T-cell (primary cell): ENCODE results near the gene HRH1. TPM values are rescaled to one million over a fixed set of nuclear protein-coding genes. Genes with fewer than 3 reads are reported as not detected.
A peak's percentile ranks its signal among the peaks of the same experiment; 100 is the strongest.

Experiments used
- ATAC-seq, 4 experiments: fragments of 200-7000 bp in 3 of 4; fragments of 150-1000 bp in 1 of 4; cut with Tn5 transposase; replicated peaks in 1 of 4; 1 replicate in 3 of 4; 2 replicates in 1 of 4; pipeline ENCODE4 v1.10.0; 2021; ENCODE audit warnings: moderate library complexity in 3 of 4, mild to moderate bottlenecking in 2 of 4, moderate number of reproducible peaks in 1 of 4
- CTCF ChIA-PET, 2 donors: fragments of 300-600 bp; sonication (Branson Sonifier 250); formaldehyde crosslinking; loops; one replicate each; lab custom pipeline; 2022; ENCODE audit warnings: antibody characterized with exemption in 2 of 2; lab: Charles Lee
- POLR2A ChIA-PET, 2 donors: fragments of 300-600 bp; sonication (Branson Sonifier 250); formaldehyde crosslinking; loops; one replicate each; lab custom pipeline; 2022; ENCODE audit warnings: antibody characterized with exemption in 2 of 2; lab: Charles Lee
- DNase-seq, 35 experiments: peaks; one replicate each; pipeline versions ENCODE4 v3.0.0 to v3.0.0-alpha.2; 2013 to 2023
- H3K27ac ChIP-seq: one replicate; pipeline ENCODE4 v1.5.1; 2013; ENCODE audit warnings: low read length
- H3K27me3 ChIP-seq, 2 experiments: replicated peaks in 1 of 2; 1 replicate in 1 of 2; 2 replicates in 1 of 2; pipeline versions ENCODE4 v1.6.1 to v1.7.0; 2013; ENCODE audit warnings: low read length in 1 of 2, mixed read lengths in 1 of 2; ENCODE audit not compliant: control insufficient read depth in 2 of 2, insufficient read depth in 2 of 2; ENCODE audit errors: extremely low read depth in 1 of 2
- H3K36me3 ChIP-seq, 2 donors: 1 replicate in 1 of 2; 2 replicates in 1 of 2; pipeline versions ENCODE4 v1.6.1 to v1.7.0; 2013; ENCODE audit warnings: low read length in 1 of 2; ENCODE audit not compliant: control insufficient read depth in 2 of 2, insufficient read depth in 1 of 2; ENCODE audit errors: extremely low read depth in 1 of 2
- H3K4me1 ChIP-seq, 2 experiments: 1 replicate in 1 of 2; 2 replicates in 1 of 2; pipeline versions ENCODE4 v1.6.1 to v1.7.0; 2013; ENCODE audit warnings: low read length in 2 of 2, mixed read lengths in 1 of 2; ENCODE audit not compliant: insufficient read depth in 2 of 2, control insufficient read depth in 1 of 2; ENCODE audit errors: extremely low read depth in 1 of 2
- H3K4me3 ChIP-seq, 2 donors: 1 replicate in 1 of 2; 2 replicates in 1 of 2; pipeline versions ENCODE4 v1.5.1 to v1.7.0; 2013; ENCODE audit warnings: mild to moderate bottlenecking in 2 of 2, low read length in 1 of 2, moderate library complexity in 1 of 2; ENCODE audit not compliant: control insufficient read depth in 1 of 2; ENCODE audit errors: extremely low read depth in 1 of 2
- H3K9me3 ChIP-seq: 2 replicates; pipeline ENCODE4 v1.7.0; 2013
- H3K27ac Mint-ChIP-seq, 2 donors: one replicate each; pipeline ENCODE4 v1.8.0; 2020 to 2021; ENCODE audit warnings: mild to moderate bottlenecking in 2 of 2, mixed read lengths in 2 of 2
- H3K27me3 Mint-ChIP-seq, 2 donors: one replicate each; pipeline ENCODE4 v1.8.0; 2021 to 2022; ENCODE audit warnings: mixed read lengths in 2 of 2
- H3K36me3 Mint-ChIP-seq: one replicate; pipeline ENCODE4 v1.8.0; 2021; ENCODE audit warnings: mixed read lengths
- H3K4me1 Mint-ChIP-seq, 3 donors: one replicate each; pipeline ENCODE4 v1.8.0; 2020 to 2022; ENCODE audit warnings: mixed read lengths in 3 of 3, mild to moderate bottlenecking in 1 of 3
- H3K4me3 Mint-ChIP-seq, 3 donors: one replicate each; pipeline ENCODE4 v1.8.0; 2020 to 2022; ENCODE audit warnings: mild to moderate bottlenecking in 3 of 3, mixed read lengths in 3 of 3, moderate library complexity in 3 of 3
- H3K9me3 Mint-ChIP-seq, 3 donors: one replicate each; pipeline ENCODE4 v1.8.0; 2020 to 2022; ENCODE audit warnings: mixed read lengths in 3 of 3
- WGBS: methylation state at CpG from one replicate; pipeline ENCODE4 v1.1.5; 2013; ENCODE audit warnings: missing lambda C conversion rate; ENCODE audit not compliant: insufficient coverage; 5-methylcytosine and 5-hydroxymethylcytosine counted together
- total RNA-seq, 35 experiments: library from RNA in 6 of 35; stranded (reverse) in 6 of 35; fragments of 120-200 nt in 1 of 35; gene quantifications; one replicate each; pipeline versions ENCODE4 v1.2.1 to v1.2.4 and lab custom pipeline; 2013 to 2026

Gene HRH1
- total RNA-seq, 5 donors from 2014 or later (not counting 1 experiment from before 2014, with no cell fraction given): 0.19 to 2.0 (median 0.46) TPM; not detected in 2

DNA sequence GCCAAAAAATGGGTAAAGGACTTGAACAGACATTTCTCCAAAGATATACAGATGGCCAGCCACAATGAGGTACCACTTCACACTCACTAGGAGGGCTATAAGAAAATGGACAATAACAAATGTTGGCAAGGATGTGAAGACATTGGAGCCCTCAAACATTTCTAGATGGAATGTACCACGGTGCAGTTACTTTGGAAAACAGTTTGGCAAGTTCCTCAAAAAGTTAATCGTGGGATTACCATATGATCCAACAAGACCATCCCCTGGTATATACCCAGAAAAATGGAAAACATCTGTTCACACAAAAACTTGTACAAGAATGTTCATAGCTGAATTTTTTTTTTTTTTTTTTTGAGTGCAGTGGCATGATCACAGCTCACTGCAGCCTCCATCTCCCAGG is 15.9 kb upstream of the HRH1 start:
- Mint-ChIP-seq H3K9me3 (no peaks in the 10 kb centered on the region), H3K4me1 (peaks cover 6 to 8% (median 8%) of the 10 kb centered on the region in 3 donors), H3K27me3 (peaks cover 12% of the 10 kb centered on the region in 2 donors), H3K4me3 (no peak overlapping the region), H3K27ac (no peak overlapping the region), H3K36me3 (no peaks in the 10 kb centered on the region)
- H3K27me3 ChIP-seq: peaks cover 0 to 16% of the 10 kb centered on the region in 2 experiments
- WGBS: no CpG with 5 or more reads among the region's 2 CpGs
- DNase-seq (no peak), ATAC-seq (no peak)
- no peaks in the 10 kb centered on the region for H3K9me3 ChIP-seq
- H3K36me3 ChIP-seq: no peaks in the 10 kb centered on the region
- CTCF ChIA-PET: no interaction called here
- no peak overlapping the region for H3K27ac ChIP-seq
- POLR2A ChIA-PET: interaction anchor here in 1 of 2 donors (0.6 kb wide), 1 partner anchor 300 kb away, joined by 13 read pairs; no protein-coding TSS in a partner anchor
- H3K4me3 ChIP-seq: no peak overlapping the region
- no peaks in the 10 kb centered on the region for H3K4me1 ChIP-seq

GRCh38 chr3:11140030-11140712 is 14.1 kb upstream of the HRH1 start:
- Mint-ChIP-seq H3K4me3 (no peak overlapping the region), H3K4me1 (peaks cover 6 to 8% (median 8%) of the 10 kb centered on the region in 3 donors), H3K27me3 (peaks cover 16 to 17% of the 10 kb centered on the region in 2 donors), H3K36me3 (no peaks in the 10 kb centered on the region), H3K27ac (peak overlapping the region in 1 of 2 donors; percentile 16), H3K9me3 (no peaks in the 10 kb centered on the region)
- Histone ChIP-seq H3K4me1 (no peaks in the 10 kb centered on the region), H3K36me3 (no peaks in the 10 kb centered on the region), H3K4me3 (no peak overlapping the region), H3K27me3 (peaks cover 0 to 16% of the 10 kb centered on the region in 2 experiments), H3K9me3 (no peaks in the 10 kb centered on the region), H3K27ac (no peak overlapping the region)
- ATAC-seq (peak in 3 of 4 experiments; percentile 31 to 42 (median 41)), DNase-seq (peak in 1 of 35 experiments; percentile 33)
- CTCF ChIA-PET: no interaction called here
- 9% methylated on average over 7 of the region's 13 CpGs for WGBS
- POLR2A ChIA-PET: no interaction called here

DNA sequence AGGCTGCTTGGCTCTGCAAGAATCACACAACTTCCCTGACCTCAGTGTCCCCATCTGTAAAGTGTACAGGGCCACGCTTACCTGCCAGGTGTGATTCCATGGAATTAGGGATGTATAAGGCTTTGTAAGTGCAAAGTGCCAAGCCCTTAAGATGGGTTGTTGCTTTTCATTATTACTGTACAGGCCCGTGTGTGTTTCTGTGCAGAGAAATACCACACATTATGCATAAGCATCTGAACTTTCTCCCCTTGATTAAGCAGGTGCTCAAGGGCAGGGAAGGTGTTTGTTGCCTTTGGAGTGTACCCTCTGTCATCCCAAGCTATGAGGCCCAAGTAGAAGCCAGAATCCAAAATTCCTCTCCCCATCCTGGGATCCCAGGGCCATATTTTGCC is 13.6 kb upstream of the HRH1 start:
- Mint-ChIP-seq H3K27ac (no peak overlapping the region), H3K36me3 (no peaks in the 10 kb centered on the region), H3K4me3 (no peak overlapping the region), H3K4me1 (peaks cover 6 to 8% (median 8%) of the 10 kb centered on the region in 3 donors), H3K9me3 (no peaks in the 10 kb centered on the region), H3K27me3 (peaks cover 16 to 17% of the 10 kb centered on the region in 2 donors)
- ChIA-PET POLR2A (no interaction called here), CTCF (no interaction called here)
- H3K36me3 ChIP-seq: no peaks in the 10 kb centered on the region
- H3K27me3 ChIP-seq: peaks cover 0 to 16% of the 10 kb centered on the region in 2 experiments
- DNase-seq (no peak), ATAC-seq (no peak)
- WGBS: no CpG with 5 or more reads among the region's 2 CpGs
- H3K27ac ChIP-seq: no peak overlapping the region
- no peaks in the 10 kb centered on the region for H3K9me3 ChIP-seq
- no peak overlapping the region for H3K4me3 ChIP-seq
- H3K4me1 ChIP-seq: no peaks in the 10 kb centered on the region

DNA sequence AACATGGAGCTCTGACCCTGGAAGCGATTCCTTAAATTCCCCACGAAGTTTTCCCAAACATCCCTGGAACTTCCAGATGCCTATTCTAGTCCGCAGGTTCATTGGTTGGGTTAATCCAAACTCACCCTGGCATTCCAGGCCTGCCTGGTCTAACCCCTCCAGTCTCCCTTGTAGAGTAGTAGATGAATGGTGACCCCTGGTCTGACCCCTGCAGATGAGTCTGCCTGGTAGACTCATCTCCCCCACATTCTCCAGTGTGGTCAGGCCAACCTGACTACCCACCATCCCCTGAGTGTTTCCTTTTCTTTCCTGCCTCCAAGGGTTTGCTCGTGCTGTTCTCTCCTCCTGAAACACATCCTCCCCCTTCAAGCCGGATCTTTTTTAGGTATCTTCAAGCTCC is 10.8 kb upstream of the HRH1 start:
- Mint-ChIP-seq H3K27ac (no peak overlapping the region), H3K4me3 (no peak overlapping the region), H3K4me1 (peaks cover 6 to 8% (median 8%) of the 10 kb centered on the region in 3 donors), H3K9me3 (no peaks in the 10 kb centered on the region), H3K36me3 (no peaks in the 10 kb centered on the region), H3K27me3 (peaks cover 18 to 30% of the 10 kb centered on the region in 2 donors)
- H3K36me3 ChIP-seq: no peaks in the 10 kb centered on the region
- no peaks in the 10 kb centered on the region for H3K9me3 ChIP-seq
- no peak overlapping the region for H3K27ac ChIP-seq
- peaks cover 0 to 12% of the 10 kb centered on the region in 2 experiments for H3K27me3 ChIP-seq
- DNase-seq (no peak), ATAC-seq (no peak)
- POLR2A ChIA-PET: no interaction called here
- 90% methylated on average over 2 of the region's 5 CpGs for WGBS
- no peaks in the 10 kb centered on the region for H3K4me1 ChIP-seq
- H3K4me3 ChIP-seq: no peak overlapping the region
- CTCF ChIA-PET: interaction anchor here in 1 of 2 donors (0.5 kb wide), 1 partner anchor 193 kb away, joined by 8 read pairs; no protein-coding TSS in a partner anchor

DNA sequence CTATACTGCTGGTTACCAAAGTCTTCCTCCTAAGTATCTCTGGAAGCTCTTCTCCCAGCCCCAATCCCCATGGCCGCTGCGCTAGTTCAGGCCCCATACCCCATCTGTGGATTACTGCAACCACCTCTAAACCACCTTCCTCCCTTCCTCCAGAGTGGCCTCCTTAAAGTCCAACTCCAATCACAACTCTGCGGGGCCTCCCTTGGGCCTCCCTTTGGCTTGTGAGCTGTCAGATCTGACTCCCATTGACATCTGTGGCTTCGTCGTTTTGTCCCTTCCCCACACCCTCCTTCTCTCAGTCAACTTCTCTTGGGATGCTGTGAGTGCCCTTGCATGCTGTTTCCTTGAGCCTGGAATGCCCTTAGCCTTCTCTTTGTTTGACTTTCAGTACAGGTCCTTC is 9.3 kb upstream of the HRH1 start:
- Histone ChIP-seq H3K9me3 (no peaks in the 10 kb centered on the region), H3K36me3 (no peaks in the 10 kb centered on the region), H3K27me3 (peaks cover 0 to 10% of the 10 kb centered on the region in 2 experiments), H3K4me3 (no peak overlapping the region), H3K27ac (no peak overlapping the region), H3K4me1 (no peaks in the 10 kb centered on the region)
- ChIA-PET CTCF (no interaction called here), POLR2A (no interaction called here)
- no peaks in the 10 kb centered on the region for H3K9me3 Mint-ChIP-seq
- peaks cover 19 to 30% of the 10 kb centered on the region in 2 donors for H3K27me3 Mint-ChIP-seq
- peaks cover 6 to 8% (median 6%) of the 10 kb centered on the region in 3 donors for H3K4me1 Mint-ChIP-seq
- no peaks in the 10 kb centered on the region for H3K36me3 Mint-ChIP-seq
- DNase-seq: no peak
- H3K27ac Mint-ChIP-seq: no peak overlapping the region
- no peak for ATAC-seq
- H3K4me3 Mint-ChIP-seq: no peak overlapping the region
- 80% methylated on average over 5 of the region's 5 CpGs for WGBS

DNA sequence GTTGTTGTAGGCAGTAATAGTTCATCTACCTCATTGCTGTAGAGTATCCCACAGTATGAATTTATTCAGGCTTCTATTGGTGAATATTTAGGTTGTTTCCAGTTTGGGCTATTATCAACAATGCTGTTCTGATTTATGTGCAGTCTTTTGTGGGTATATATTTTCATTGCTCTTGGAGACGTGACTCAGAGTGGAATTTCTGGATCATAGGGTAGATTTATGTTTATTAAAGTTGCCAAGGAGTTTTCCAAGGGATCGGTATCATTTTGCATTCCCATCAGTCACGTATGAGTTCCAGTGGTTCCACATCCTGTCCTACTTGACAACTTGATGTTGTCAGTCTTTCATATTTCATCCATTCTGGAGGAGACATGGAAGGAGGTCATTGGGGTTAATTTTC is 8.4 kb upstream of the HRH1 start:
- peaks cover 18 to 21% of the 10 kb centered on the region in 2 donors for H3K27me3 Mint-ChIP-seq
- Histone ChIP-seq H3K4me1 (no peaks in the 10 kb centered on the region), H3K27ac (no peak overlapping the region), H3K4me3 (no peak overlapping the region), H3K27me3 (peaks cover 0 to 8% of the 10 kb centered on the region in 2 experiments), H3K36me3 (no peaks in the 10 kb centered on the region), H3K9me3 (no peaks in the 10 kb centered on the region)
- no peaks in the 10 kb centered on the region for H3K36me3 Mint-ChIP-seq
- no peaks in the 10 kb centered on the region for H3K4me1 Mint-ChIP-seq
- ATAC-seq (no peak), DNase-seq (no peak)
- POLR2A ChIA-PET: no interaction called here
- H3K27ac Mint-ChIP-seq: no peak overlapping the region
- no CpG with 5 or more reads among the region's 3 CpGs for WGBS
- CTCF ChIA-PET: no interaction called here
- no peak overlapping the region for H3K4me3 Mint-ChIP-seq
- no peaks in the 10 kb centered on the region for H3K9me3 Mint-ChIP-seq
